HG02798 (cell line): ENCODE measurements around the gene OR52D1.

Source experiments
- ATAC-seq: cut with Tn5 transposase; IDR thresholded peaks from one replicate; pipeline ENCODE4 v1.9.1; 2021; ENCODE audit warnings: mild to moderate bottlenecking; ENCODE audit not compliant: unreplicated experiment, poor library complexity

The OR52D1 gene

GRCh38 chr11:5488385-5488784, at the start of gene OR52D1:
TSS of gene OR52D1 (plus strand) at chr11:5488685. CDS start at chr11:5488707, 22 bp downstream.
- no peak for ATAC-seq

GRCh38 chr11:5441414-5441813, 47.1 kb upstream of the OR52D1 start, which contains the start of gene OR51I1:
TSS of gene OR51I1 (minus strand) at chr11:5441514. CDS start at chr11:5441514, 0 bp downstream.
- ATAC-seq = no peak

DNA sequence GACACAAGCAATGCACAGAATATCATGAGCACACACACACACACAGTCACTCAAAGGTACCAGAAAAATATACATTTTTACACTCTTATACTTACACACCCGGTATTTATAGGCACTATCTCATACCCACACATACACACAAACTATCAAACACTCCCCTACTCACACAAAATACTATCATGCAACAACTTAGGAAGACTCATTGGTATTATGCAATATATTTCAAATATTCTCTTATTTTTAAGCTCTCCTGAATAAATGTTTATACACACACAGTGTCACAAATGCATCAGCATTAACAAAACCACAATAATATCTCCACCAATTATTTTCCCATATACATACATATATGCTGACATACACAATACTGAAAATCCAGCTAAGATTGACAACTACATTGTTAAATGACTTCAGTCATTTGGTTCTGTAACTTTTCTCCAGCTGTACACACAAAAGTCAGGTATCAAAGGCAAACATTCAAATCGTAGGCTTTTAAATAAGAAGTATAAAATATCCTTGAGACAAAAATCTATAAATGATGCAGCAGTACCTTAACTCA, 44.6 kb upstream of the OR52D1 start:
- no peak for ATAC-seq

DNA sequence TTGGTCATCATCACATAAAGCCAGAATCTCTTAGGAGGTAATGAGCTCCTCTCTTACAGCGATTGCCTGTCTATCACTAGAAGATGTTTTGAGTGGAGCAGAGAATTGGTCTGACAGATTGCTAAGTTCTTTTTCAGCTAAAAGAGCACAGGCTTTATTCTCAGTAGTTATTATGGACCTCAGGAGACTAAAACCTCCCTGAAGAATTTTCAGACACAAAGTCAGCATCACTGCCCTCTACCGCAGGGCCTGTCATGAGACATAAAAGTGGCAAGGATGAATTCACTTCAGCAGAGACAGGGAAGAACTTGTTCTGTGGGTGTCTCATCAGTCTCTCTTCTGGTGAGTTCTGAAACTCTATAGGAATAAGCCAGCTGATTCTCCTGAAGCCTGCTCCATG, 39.5 kb upstream of the OR52D1 start, which contains the start of gene OR51I2:
Gene OR51I2 (plus strand): TSS at position 301 of the 400 bp plus-strand sequence. CDS start 4,166 bp downstream, outside the sequence.
- ATAC-seq = no peak

DNA sequence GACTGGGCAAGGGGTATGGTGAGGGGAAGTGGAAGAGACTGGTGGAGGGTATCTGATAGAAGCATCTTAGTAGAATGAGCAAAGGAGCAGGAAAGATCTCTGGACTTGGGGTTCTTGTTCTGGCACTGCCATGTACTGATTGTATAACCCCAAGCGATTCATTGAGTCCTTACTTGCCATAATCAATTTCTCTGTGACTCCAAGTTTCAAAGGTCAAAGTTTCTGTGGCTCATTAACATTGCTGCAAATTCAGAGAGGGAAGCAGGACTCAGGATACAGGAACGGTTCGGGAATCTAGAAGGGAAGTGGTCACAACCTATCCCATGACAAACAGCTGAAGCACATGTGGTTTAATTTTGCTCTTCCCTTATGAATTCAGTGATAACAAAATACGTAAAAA, 39.1 kb upstream of the OR52D1 start:
- ATAC-seq = no peak

- no peak for ATAC-seq
These were observed 27.4 kb upstream of the OR52D1 start for GRCh38 chr11:5460983-5461621.

DNA sequence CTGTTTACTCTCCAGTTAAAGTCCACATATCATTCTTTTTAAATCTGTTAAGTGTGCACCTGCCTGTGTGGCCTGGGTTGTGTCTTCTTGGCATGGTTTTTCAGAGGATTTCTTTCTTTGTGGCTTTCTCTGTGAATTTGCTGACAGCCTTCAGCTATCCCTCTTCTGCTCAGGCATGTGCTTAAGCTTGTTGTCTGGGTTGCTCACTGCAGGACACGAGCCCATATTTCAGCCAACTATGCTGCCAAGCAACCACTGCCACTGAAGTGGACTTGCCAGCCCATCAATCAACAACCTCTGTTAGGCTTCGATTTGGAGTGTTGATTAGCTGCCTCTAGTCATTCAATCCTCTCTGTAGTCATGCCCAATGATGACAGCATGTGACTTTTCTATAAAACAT, 21.0 kb upstream of the OR52D1 start:
- no peak for ATAC-seq

DNA sequence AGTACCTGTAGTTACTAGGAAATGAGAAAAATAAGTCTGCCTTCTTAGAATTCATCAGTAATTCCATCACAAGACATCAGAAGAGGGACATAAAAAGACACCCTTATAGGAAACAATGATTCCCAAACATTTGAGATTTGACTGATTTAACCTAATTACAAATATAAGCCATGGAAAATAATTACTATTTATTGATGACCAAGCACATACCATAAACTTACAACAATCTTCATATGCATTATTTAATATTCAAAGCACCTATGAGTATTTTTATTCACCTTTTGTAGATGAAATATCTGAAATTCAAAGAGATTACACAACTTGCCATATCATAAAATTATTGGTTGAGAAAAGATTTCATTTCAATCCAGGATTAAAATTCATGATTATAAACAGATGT, 14.6 kb upstream of the OR52D1 start:
- no peak for ATAC-seq

DNA sequence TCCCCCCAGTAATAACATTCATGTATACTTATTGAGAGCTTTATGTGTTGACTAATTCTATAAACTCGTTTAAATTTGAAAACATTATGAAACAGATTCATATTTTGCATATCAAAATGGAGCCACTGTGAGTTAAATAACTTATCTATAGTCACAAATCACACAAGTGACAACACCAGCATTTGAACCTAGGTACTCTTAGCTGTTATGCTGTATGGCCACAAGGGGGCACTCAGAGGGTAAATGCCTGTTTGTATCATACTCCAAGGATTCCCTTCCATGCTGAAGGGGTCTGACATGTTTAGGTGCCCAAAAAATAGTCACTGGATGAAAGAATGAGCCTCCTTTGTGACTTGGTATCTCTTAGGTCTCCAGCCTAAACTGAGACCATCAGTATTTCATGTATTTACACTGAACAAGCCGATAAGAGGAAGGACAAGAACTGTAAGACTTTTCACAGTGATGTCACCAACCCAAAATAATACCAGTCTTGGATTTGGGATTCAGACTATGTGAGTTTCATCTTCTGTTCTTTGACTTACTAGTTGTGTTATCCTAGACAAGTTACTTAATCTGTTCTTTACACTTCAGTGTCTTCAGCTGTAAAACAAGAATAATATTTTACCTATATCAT, 12.2 kb upstream of the OR52D1 start:
- ATAC-seq = peak; percentile 87

GRCh38 chr11:5486003-5486402, 2.5 kb upstream of the OR52D1 start:
- no peak for ATAC-seq

DNA sequence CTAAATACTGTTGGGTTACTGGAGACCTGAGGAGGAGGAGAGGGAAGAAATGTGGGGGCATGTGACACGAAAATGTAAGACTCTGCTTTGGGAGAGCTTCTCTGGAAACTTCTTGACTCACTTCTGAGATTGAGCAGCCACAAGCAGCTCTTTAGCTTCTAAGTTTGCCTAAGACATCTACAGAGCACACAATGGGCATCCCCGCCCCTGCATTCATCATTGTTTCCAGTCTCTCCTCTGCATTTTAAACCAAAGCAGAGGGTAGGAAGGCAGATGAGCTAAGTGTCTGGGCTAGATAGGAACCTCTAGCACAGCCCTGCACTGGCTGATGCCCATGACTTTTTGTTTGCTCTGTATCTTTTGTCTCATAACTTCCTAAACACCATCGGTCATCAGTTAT, 2.1 kb upstream of the OR52D1 start:
- ATAC-seq = no peak

DNA sequence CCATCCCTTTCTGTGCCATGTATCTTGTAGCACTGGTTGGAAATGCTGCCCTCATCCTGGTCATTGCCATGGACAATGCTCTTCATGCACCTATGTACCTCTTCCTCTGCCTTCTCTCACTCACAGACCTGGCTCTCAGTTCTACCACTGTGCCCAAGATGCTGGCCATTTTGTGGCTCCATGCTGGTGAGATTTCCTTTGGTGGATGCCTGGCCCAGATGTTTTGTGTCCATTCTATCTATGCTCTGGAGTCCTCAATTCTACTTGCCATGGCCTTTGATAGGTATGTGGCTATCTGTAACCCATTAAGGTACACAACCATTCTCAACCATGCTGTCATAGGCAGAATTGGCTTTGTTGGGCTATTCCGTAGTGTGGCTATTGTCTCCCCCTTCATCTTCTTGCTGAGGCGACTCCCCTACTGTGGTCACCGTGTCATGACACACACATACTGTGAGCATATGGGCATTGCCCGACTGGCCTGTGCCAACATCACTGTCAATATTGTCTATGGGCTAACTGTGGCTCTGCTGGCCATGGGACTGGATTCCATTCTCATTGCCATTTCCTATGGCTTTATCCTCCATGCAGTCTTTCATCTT, 414 bp downstream of the OR52D1 start:
- no peak for ATAC-seq

DNA sequence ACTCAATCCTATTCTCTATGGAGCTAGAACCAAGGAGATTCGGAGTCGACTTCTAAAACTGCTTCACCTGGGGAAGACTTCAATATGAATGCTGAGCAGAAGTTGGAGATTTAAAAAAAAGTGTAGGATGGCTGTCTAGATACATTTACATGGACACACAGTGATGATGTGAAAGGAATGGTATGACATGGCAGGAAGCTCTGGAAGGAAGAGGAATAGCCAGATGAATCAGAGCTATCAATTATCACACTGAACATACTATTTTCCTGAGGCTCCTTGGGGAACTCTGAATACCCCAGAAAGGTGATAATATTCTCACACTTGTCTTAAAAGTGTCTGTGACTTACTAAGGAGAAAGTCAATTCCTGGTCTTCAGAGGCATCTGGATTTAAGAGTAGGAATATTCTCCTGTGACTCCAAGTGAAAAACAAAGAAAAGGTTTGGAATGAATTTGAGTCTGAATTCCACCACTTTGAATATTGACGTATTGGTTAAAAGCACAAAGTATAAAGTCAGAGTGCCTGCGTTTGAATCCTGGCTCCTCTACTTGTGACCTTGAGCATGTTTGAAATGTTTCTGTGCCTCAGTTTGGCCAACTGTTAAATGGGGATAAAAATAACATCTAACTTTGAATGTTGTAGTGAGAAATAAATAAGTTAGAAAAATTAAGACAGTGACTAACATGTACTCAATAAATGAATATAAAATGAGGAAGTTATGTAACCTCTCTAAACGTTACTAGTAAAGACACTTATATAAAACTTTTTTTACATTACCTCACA, 1.3 kb downstream of the OR52D1 start:
- no peak for ATAC-seq

- ATAC-seq = no peak
These were observed 11.2 kb downstream of the OR52D1 start for GRCh38 chr11:5499671-5500070.

GRCh38 chr11:5500393-5500801, 11.9 kb downstream of the OR52D1 start:
- no peak for ATAC-seq

DNA sequence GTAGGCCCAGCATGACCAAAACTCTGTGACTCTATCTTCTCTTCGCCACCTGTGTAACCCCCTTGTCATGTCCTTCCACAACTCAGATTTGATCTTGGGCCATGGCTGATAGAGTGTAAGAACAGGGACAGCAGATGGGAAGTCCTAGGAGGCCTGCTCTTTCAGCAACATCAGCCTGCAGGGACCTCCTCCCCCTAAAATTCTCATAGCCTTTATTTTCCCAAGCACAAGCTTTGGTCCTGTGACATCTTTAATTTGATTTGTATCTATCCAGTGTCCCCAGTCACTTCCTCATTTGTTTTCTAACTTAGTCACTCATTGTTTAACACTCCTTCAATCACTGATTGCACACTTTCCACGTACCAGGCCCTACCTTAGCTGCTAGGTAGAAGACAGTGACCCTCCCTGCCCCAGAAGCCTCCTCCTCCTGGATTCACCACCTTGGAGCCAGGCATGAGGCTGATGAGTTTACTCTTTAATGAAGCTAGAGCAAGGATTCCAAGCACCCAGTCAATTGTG, 16.0 kb downstream of the OR52D1 start:
- no peak for ATAC-seq

DNA sequence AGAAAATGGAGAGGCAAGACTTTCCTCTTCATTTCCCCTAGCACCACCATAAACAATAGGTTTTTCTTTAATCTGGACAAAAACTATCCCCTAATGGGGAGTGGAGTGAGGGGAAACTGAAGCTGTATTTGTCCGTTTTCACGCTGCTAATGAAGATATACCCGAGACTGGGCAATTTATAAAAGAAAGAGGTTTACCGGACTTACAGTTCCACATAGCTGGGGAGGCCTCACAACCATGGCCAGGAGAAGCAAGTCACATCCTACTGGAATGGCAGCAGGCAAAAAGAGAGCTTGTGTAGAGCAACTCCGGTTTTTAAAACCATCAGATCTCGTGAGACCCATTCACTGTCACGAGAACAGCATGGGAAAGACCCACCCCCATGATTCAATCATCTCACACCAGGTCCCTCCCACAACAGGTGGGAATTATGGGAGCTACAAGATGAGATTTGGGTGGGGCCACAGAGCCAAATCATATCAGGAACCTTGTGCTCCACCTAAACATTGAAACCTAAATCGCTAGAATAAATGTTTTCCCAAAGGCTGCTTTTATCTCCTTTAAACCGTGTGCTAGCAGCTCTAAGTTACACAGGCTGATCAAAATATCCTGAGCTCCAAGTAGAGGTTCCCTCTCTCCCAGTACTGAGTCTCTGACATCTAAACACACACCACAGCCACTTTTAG, 17.0 kb downstream of the OR52D1 start:
- ATAC-seq = no peak

GRCh38 chr11:5507177-5507932, 18.9 kb downstream of the OR52D1 start:
- no peak for ATAC-seq

- no peak for ATAC-seq
These were observed 19.4 kb downstream of the OR52D1 start for GRCh38 chr11:5507933-5508305.
